ENCODE results near the gene SKIC2. TPM values are rescaled to one million over a fixed set of nuclear protein-coding genes. Genes with fewer than 3 reads are reported as not detected.

Gene SKIC2
- total RNA-seq, 1 experiment from 2014 or later: 81.8 TPM

DNA sequence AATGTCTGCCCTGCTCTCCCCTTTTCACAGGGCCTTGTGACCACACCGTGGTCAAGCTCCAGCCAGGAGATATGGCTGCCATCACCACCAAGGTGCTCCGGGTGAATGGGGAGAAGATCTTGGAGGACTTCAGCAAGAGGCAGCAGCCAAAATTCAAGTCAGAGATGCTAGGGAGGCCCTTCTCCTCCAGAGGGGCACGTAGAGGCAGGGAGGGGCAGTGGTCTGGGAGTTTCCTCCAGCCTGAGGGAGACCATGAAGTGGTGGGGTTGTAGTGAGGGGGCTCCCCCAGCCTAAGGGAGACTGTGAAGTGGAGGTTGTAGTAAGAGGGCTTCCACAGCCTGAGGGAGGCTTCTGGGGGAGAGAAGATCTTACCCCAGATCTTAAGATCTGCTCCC lies 8.9 kb downstream of the SKIC2 start (continued):
- TF ChIP-seq, protein P1, sequence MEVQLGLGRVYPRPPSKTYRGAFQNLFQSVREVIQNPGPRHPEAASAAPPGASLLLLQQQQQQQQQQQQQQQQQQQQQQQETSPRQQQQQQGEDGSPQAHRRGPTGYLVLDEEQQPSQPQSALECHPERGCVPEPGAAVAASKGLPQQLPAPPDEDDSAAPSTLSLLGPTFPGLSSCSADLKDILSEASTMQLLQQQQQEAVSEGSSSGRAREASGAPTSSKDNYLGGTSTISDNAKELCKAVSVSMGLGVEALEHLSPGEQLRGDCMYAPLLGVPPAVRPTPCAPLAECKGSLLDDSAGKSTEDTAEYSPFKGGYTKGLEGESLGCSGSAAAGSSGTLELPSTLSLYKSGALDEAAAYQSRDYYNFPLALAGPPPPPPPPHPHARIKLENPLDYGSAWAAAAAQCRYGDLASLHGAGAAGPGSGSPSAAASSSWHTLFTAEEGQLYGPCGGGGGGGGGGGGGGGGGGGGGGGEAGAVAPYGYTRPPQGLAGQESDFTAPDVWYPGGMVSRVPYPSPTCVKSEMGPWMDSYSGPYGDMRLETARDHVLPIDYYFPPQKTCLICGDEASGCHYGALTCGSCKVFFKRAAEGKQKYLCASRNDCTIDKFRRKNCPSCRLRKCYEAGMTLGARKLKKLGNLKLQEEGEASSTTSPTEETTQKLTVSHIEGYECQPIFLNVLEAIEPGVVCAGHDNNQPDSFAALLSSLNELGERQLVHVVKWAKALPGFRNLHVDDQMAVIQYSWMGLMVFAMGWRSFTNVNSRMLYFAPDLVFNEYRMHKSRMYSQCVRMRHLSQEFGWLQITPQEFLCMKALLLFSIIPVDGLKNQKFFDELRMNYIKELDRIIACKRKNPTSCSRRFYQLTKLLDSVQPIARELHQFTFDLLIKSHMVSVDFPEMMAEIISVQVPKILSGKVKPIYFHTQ (CRISPR knock-in tag; IDR thresholded peaks at IDR 0.05): no peak
- TF ChIP-seq ERG (CRISPR knock-in tag; IDR thresholded peaks at IDR 0.05): no peak
- TF ChIP-seq FOXJ3 (CRISPR knock-in tag; IDR thresholded peaks at IDR 0.05; ENCODE audit: borderline replicate concordance): no peak
- TF ChIP-seq RELA (CRISPR knock-in tag; IDR thresholded peaks at IDR 0.05; ENCODE audit: borderline replicate concordance): no peak

DNA sequence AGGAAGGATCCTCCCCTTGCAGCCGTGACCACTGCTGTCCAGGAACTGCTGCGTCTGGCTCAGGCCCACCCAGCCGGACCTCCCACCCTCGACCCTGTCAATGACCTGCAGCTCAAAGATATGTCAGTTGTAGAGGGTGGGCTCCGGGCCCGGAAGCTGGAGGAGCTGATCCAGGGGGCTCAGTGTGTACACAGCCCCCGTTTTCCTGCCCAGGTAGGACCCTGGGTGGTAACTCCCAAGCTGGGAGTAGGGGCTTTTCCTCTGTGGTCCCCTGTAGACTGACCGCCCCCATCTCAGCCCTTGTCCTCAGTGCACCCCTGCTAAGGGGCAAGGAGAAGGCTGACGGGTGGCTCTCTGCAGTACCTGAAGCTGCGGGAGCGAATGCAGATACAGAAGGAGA lies 9.4 kb downstream of the SKIC2 start:
- TF ChIP-seq NR1H2 (CRISPR knock-in tag; IDR thresholded peaks at IDR 0.05) (no peak), KAT7 (CRISPR knock-in tag; IDR thresholded peaks at IDR 0.05; ENCODE audit: borderline replicate concordance) (no peak), SOX15 (CRISPR knock-in tag; IDR thresholded peaks at IDR 0.05) (no peak), CREB1 (CRISPR knock-in tag; IDR thresholded peaks at IDR 0.05) (no peak), ZNF416 (CRISPR knock-in tag; IDR thresholded peaks at IDR 0.05) (no peak), JAZF1 (CRISPR knock-in tag; IDR thresholded peaks at IDR 0.05) (no peak), TP53 (CRISPR knock-in tag; IDR thresholded peaks at IDR 0.05) (no peak), ELF4 (CRISPR knock-in tag; IDR thresholded peaks at IDR 0.05; ENCODE audit: low read depth) (no peak)
- no peak overlapping the region for H3K4me3 Mint-ChIP-seq
- no peak overlapping the region for H3K27ac Mint-ChIP-seq
- peaks cover 11% of the 10 kb centered on the region for H3K4me1 Mint-ChIP-seq
- no peak for ATAC-seq
- no peak for DNase-seq (ENCODE audit: low spot score)
- ChIA-PET POLR2A (no interaction called here), CTCF (interaction anchor here (1.0 to 1.2 kb wide), 2 partner anchors 9 to 16 kb away, joined by 3 read pairs; partner anchors contain the start of genes NELFE and SKIC2)
- H3K36me3 Mint-ChIP-seq: peaks cover 45% of the 10 kb centered on the region
- no peaks in the 10 kb centered on the region for H3K9me3 Mint-ChIP-seq
- no peaks in the 10 kb centered on the region for H3K27me3 Mint-ChIP-seq (ENCODE audit: low read depth)

DNA sequence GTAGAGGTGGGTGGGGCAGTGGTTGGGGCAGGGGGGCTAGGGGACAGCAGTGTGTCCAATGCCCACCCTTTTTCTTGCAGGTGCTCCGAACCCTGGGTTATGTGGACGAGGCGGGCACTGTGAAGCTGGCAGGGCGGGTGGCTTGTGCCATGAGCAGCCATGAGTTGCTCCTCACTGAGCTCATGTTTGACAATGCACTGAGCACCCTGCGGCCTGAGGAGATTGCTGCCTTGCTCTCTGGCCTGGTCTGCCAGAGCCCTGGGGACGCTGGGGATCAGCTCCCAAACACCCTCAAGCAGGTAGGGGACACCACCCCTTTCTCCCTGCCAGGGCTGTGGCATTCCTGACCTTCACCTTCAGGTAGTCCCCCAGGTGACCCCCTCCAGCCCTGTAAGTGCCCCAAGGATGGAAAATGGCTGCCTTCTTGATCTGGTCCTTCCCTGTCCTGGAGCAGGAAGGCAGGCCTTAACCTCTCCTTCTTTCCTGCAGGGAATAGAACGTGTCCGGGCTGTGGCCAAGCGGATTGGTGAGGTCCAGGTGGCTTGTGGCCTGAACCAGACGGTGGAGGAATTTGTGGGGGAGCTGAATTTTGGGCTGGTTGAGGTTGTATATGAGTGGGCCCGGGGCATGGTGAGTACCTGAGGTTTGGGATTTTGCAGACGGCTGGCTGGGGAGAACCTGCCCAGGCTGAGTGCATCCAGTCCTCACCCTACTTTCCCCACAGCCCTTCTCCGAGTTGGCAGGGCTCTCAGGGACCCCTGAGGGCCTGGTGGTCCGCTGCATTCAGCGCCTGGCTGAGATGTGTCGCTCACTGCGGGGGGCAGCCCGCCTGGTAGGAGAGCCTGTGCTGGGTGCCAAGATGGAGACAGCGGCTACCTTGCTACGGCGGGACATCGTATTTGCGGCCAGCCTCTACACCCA lies 10.1 kb downstream of the SKIC2 start:
- DNase-seq (ENCODE audit: low spot score) (no peak), ATAC-seq (no peak)
- Mint-ChIP-seq H3K9me3 (no peaks in the 10 kb centered on the region), H3K36me3 (peaks cover 42% of the 10 kb centered on the region), H3K27ac (no peak overlapping the region), H3K27me3 (ENCODE audit: low read depth) (no peaks in the 10 kb centered on the region), H3K4me3 (no peak overlapping the region), H3K4me1 (peaks cover 12% of the 10 kb centered on the region)
- CTCF ChIA-PET: interaction anchor here (1.0 to 1.2 kb wide), 2 partner anchors 10 to 17 kb away, joined by 3 read pairs; partner anchors contain the start of genes NELFE and SKIC2
- POLR2A ChIA-PET: no interaction called here
- no peak for TF ChIP-seq NFATC4 (CRISPR knock-in tag; IDR thresholded peaks at IDR 0.05)
- no peak for TF ChIP-seq GRHL2 (CRISPR knock-in tag; IDR thresholded peaks at IDR 0.05; ENCODE audit: insufficient replicate concordance, severe bottlenecking)
- TF ChIP-seq FOXJ3 (CRISPR knock-in tag; IDR thresholded peaks at IDR 0.05; ENCODE audit: borderline replicate concordance): no peak
- TF ChIP-seq NFE2L1 (CRISPR knock-in tag; IDR thresholded peaks at IDR 0.05): no peak
- TF ChIP-seq GTF2I (CRISPR knock-in tag; conservative IDR thresholded peaks at IDR 0.05): no peak
- no peak for TF ChIP-seq ERG (CRISPR knock-in tag; IDR thresholded peaks at IDR 0.05)
- TF ChIP-seq, protein P2, sequence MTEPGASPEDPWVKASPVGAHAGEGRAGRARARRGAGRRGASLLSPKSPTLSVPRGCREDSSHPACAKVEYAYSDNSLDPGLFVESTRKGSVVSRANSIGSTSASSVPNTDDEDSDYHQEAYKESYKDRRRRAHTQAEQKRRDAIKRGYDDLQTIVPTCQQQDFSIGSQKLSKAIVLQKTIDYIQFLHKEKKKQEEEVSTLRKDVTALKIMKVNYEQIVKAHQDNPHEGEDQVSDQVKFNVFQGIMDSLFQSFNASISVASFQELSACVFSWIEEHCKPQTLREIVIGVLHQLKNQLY (CRISPR knock-in tag; IDR thresholded peaks at IDR 0.05): no peak
- no peak for TF ChIP-seq CREB1 (CRISPR knock-in tag; IDR thresholded peaks at IDR 0.05)
